ENCODE measurements around the gene LRRC18.

DNA sequence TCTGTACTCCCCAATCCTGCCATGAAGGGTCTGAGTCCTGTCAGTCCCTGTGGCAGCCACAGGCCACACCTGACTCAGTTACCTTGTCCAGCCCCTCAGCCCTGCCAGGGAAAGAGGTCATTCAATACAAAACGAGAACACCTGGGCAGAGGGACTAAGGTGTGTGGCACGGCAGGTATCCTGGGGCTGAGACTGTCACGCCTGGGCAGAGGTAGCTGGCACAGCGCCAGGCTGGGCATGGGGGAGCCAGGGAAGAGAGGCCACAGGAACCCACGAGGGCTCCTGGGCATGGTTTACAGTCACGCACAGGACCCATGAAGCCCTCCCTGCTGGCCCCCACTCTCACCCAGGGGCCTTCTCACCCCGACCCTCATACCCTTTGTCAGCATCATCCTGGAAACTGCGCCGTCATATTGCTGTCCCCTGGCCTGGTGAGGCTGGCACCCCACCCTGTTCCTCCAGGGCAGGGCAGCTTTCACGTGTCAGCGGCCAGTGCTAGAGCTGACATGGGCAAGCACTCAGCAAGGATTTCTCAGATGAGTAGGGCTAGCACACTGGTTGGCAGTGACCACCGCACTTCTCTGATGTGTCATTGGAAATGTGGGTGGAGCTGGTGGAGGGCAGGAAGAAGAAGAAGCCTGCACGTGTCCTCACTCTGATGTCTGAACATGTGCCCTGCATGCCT lies 42.7 kb downstream of the LRRC18 start:
- TF ChIP-seq, protein P1, sequence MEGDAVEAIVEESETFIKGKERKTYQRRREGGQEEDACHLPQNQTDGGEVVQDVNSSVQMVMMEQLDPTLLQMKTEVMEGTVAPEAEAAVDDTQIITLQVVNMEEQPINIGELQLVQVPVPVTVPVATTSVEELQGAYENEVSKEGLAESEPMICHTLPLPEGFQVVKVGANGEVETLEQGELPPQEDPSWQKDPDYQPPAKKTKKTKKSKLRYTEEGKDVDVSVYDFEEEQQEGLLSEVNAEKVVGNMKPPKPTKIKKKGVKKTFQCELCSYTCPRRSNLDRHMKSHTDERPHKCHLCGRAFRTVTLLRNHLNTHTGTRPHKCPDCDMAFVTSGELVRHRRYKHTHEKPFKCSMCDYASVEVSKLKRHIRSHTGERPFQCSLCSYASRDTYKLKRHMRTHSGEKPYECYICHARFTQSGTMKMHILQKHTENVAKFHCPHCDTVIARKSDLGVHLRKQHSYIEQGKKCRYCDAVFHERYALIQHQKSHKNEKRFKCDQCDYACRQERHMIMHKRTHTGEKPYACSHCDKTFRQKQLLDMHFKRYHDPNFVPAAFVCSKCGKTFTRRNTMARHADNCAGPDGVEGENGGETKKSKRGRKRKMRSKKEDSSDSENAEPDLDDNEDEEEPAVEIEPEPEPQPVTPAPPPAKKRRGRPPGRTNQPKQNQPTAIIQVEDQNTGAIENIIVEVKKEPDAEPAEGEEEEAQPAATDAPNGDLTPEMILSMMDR (IDR thresholded peaks at IDR 0.05) = no peak
- TF ChIP-seq POLR2A (IDR thresholded peaks at IDR 0.05) (no peak), POLR2AphosphoS5 (IDR thresholded peaks at IDR 0.05) (no peak), EP300 (IDR thresholded peaks at IDR 0.05) (no peak)

Measured in gastroesophageal sphincter (tissue), 3 donors.